CD14-positive monocyte (primary cell): Measurements from ENCODE around the gene QPCT. TPM values are rescaled to one million over a fixed set of nuclear protein-coding genes. Genes with fewer than 3 reads are reported as not detected.

Experiments
- DNase-seq, 3 donors: peaks; one replicate each; pipeline ENCODE4 v3.0.0-alpha.2; 2011 to 2022
- H2AFZ ChIP-seq: 2 replicates; pipeline ENCODE4 v1.6.0; 2012; ENCODE audit warnings: mild to moderate bottlenecking, low read depth, low read length, inconsistent platforms; ENCODE audit not compliant: insufficient read depth, poor library complexity, severe bottlenecking
- H3K27ac ChIP-seq, 2 donors: 1 replicate in 1 of 2; 2 replicates in 1 of 2; pipeline ENCODE4 v1.5.1; 2012 to 2013; ENCODE audit warnings: low read length in 2 of 2, control low read depth in 1 of 2, inconsistent platforms in 1 of 2, low read depth in 1 of 2, mild to moderate bottlenecking in 1 of 2
- H3K27me3 ChIP-seq, 2 donors: one replicate each; pipeline versions ENCODE4 v1.6.0 to v1.6.1; 2011 to 2013; ENCODE audit warnings: low read length in 2 of 2; ENCODE audit not compliant: control insufficient read depth in 2 of 2, insufficient read depth in 2 of 2
- H3K36me3 ChIP-seq, 2 donors: replicated peaks in 1 of 2; 1 replicate in 1 of 2; 2 replicates in 1 of 2; pipeline versions ENCODE4 v1.5.1 to v1.6.1; 2012 to 2013; ENCODE audit warnings: low read length in 2 of 2, control low read depth in 1 of 2, inconsistent platforms in 1 of 2, mild to moderate bottlenecking in 1 of 2; ENCODE audit not compliant: insufficient read depth in 2 of 2, control insufficient read depth in 1 of 2
- H3K4me1 ChIP-seq, 2 donors: 1 replicate in 1 of 2; 2 replicates in 1 of 2; pipeline versions ENCODE4 v1.5.1 to v1.6.1; 2012 to 2013; ENCODE audit warnings: low read length in 2 of 2, control low read depth in 1 of 2, inconsistent platforms in 1 of 2, mild to moderate bottlenecking in 1 of 2, moderate library complexity in 1 of 2; ENCODE audit not compliant: insufficient read depth in 2 of 2, control insufficient read depth in 1 of 2
- H3K4me2 ChIP-seq: replicated peaks from 2 replicates; pipeline ENCODE3; 2012; ENCODE audit warnings: low read length, moderate library complexity, mild to moderate bottlenecking; ENCODE audit not compliant: poor library complexity, severe bottlenecking; ENCODE audit errors: extremely low read depth
- H3K4me3 ChIP-seq, 3 experiments: fragments of 200-600 bp in 1 of 3; sonication (generic) in 1 of 3; replicated peaks in 1 of 3; 1 replicate in 2 of 3; 2 replicates in 1 of 3; pipeline ENCODE4 v1.5.1; 2011 to 2013; ENCODE audit warnings: low read length in 3 of 3, mild to moderate bottlenecking in 3 of 3, control low read depth in 2 of 3, low read depth in 2 of 3, inconsistent platforms in 1 of 3, moderate library complexity in 1 of 3
- H3K79me2 ChIP-seq: 2 replicates; pipeline ENCODE4 v1.6.0; 2012; ENCODE audit warnings: mild to moderate bottlenecking, control low read depth, inconsistent platforms, low read length, moderate library complexity; ENCODE audit not compliant: insufficient read depth
- H3K9ac ChIP-seq: 2 replicates; pipeline ENCODE4 v1.6.0; 2017; ENCODE audit warnings: low read length, mild to moderate bottlenecking; ENCODE audit not compliant: insufficient read depth, poor library complexity, severe bottlenecking
- H3K9me3 ChIP-seq, 2 donors: replicated peaks in 1 of 2; 1 replicate in 1 of 2; 2 replicates in 1 of 2; pipeline versions ENCODE4 v1.5.1 to v1.6.1; 2012 to 2013; ENCODE audit warnings: low read length in 2 of 2, control low read depth in 1 of 2; ENCODE audit not compliant: control insufficient read depth in 1 of 2, insufficient read depth in 1 of 2
- H4K20me1 ChIP-seq: 2 replicates; pipeline ENCODE4 v1.6.0; 2012; ENCODE audit warnings: mild to moderate bottlenecking, low read length, control low read depth, moderate library complexity; ENCODE audit not compliant: insufficient read depth
- H3K27ac Mint-ChIP-seq, 7 donors: one replicate each; pipeline ENCODE4 v1.8.0; 2020; ENCODE audit warnings: mild to moderate bottlenecking in 7 of 7, mixed read lengths in 7 of 7, moderate library complexity in 6 of 7, inconsistent platforms in 2 of 7
- H3K27me3 Mint-ChIP-seq, 3 donors: one replicate each; pipeline ENCODE4 v1.8.0; 2021 to 2022; ENCODE audit warnings: low read depth in 3 of 3, mild to moderate bottlenecking in 3 of 3, mixed read lengths in 3 of 3, moderate library complexity in 3 of 3, inconsistent platforms in 1 of 3
- H3K36me3 Mint-ChIP-seq, 2 donors: one replicate each; pipeline ENCODE4 v1.8.0; 2020; ENCODE audit warnings: mixed read lengths in 2 of 2, inconsistent platforms in 1 of 2, mild to moderate bottlenecking in 1 of 2
- H3K4me1 Mint-ChIP-seq: one replicate; pipeline ENCODE4 v1.8.0; 2020; ENCODE audit warnings: mild to moderate bottlenecking, mixed read lengths
- H3K4me3 Mint-ChIP-seq, 2 donors: one replicate each; pipeline ENCODE4 v1.8.0; 2020; ENCODE audit warnings: mild to moderate bottlenecking in 2 of 2, mixed read lengths in 2 of 2, moderate library complexity in 1 of 2
- H3K9me3 Mint-ChIP-seq, 7 donors: one replicate each; pipeline ENCODE4 v1.8.0; 2020 to 2022; ENCODE audit warnings: mixed read lengths in 7 of 7, mild to moderate bottlenecking in 6 of 7, moderate library complexity in 6 of 7, inconsistent platforms in 2 of 7
- WGBS: methylation state at CpG from one replicate; pipeline ENCODE4 v1.1.5; 2013; ENCODE audit warnings: missing lambda C conversion rate; ENCODE audit not compliant: insufficient coverage; 5-methylcytosine and 5-hydroxymethylcytosine counted together
- intact Hi-C, 2 donors: fragments of 100-400 bp; cut with micrococcal nuclease; formaldehyde crosslinking; loops; one replicate each; pipeline versions ENCODE4 v1.15.0 to v1.15.1; 2023
- polyA plus RNA-seq, 3 donors: library from polyadenylated mRNA; depleted of rRNA in 1 of 3; unstranded in 2 of 3; stranded (reverse) in 1 of 3; fragments of 300-500 nt in 2 of 3; fragments of >200 nt in 1 of 3; fragmentation: Illumina TruSeq in 2 of 3; gene quantifications; 1 replicate in 2 of 3; 2 replicates in 1 of 3; pipeline ENCODE4 v1.2.3, GENCODE V29; 2012 to 2021
- TF ChIP-seq, protein P1 (sequence below): fragments of 200-600 bp; IDR thresholded peaks from one replicate; pipeline ENCODE4 v1.8.0; 2022; ENCODE audit warnings: antibody characterized with exemption, mild to moderate bottlenecking

Gene QPCT
- polyA plus RNA-seq, 3 donors, result 54.7 to 302 (median 272) TPM

- Histone ChIP-seq H3K9me3 (no peaks in the 10 kb centered on the region), H3K36me3 (no peaks in the 10 kb centered on the region), H3K27me3 (no peaks in the 10 kb centered on the region), H3K79me2 (peaks cover 38% of the 10 kb centered on the region), H3K27ac (peak overlapping the region; percentile 82 to 84), H2AFZ (peak overlapping the region; percentile 90), H4K20me1 (peaks cover 4% of the 10 kb centered on the region), H3K4me3 (peak overlapping the region; percentile 43 to 88 (median 61)), H3K4me1 (peaks cover 43 to 60% of the 10 kb centered on the region in 2 donors), H3K4me2 (peak overlapping the region; percentile 92), H3K9ac (peak overlapping the region; percentile 86)
- Mint-ChIP-seq H3K27ac (peak overlapping the region in 6 of 7 donors; percentile 88 to 100 (median 94)), H3K9me3 (peaks cover 0 to 3% (median 0%) of the 10 kb centered on the region in 7 donors), H3K4me1 (peaks cover 50% of the 10 kb centered on the region), H3K36me3 (peaks cover 0 to 5% of the 10 kb centered on the region in 2 donors), H3K4me3 (peak overlapping the region; percentile 91 to 94), H3K27me3 (peaks cover 2 to 3% (median 2%) of the 10 kb centered on the region in 3 donors)
- peak in 2 of 3 donors; percentile 48 to 53 for DNase-seq
- 85% methylated on average over 5 of the region's 7 CpGs for WGBS
- intact Hi-C loops, result no loop called here
- TF ChIP-seq, protein P1, sequence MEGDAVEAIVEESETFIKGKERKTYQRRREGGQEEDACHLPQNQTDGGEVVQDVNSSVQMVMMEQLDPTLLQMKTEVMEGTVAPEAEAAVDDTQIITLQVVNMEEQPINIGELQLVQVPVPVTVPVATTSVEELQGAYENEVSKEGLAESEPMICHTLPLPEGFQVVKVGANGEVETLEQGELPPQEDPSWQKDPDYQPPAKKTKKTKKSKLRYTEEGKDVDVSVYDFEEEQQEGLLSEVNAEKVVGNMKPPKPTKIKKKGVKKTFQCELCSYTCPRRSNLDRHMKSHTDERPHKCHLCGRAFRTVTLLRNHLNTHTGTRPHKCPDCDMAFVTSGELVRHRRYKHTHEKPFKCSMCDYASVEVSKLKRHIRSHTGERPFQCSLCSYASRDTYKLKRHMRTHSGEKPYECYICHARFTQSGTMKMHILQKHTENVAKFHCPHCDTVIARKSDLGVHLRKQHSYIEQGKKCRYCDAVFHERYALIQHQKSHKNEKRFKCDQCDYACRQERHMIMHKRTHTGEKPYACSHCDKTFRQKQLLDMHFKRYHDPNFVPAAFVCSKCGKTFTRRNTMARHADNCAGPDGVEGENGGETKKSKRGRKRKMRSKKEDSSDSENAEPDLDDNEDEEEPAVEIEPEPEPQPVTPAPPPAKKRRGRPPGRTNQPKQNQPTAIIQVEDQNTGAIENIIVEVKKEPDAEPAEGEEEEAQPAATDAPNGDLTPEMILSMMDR, result peak; percentile 19
Measured at GRCh38 chr2:37343537-37344434, 644 bp upstream of the QPCT start.

GRCh38 chr2:37348155-37348554 lies 3.7 kb downstream of the QPCT start:
- Histone ChIP-seq H3K27ac (no peak overlapping the region), H3K36me3 (peaks cover 5 to 9% of the 10 kb centered on the region in 2 donors), H3K79me2 (peaks cover 77% of the 10 kb centered on the region), H3K27me3 (no peaks in the 10 kb centered on the region), H3K9ac (no peak overlapping the region), H3K4me3 (no peak overlapping the region), H4K20me1 (peaks cover 16% of the 10 kb centered on the region), H3K4me1 (peaks cover 66 to 76% of the 10 kb centered on the region in 2 donors), H3K9me3 (no peaks in the 10 kb centered on the region), H2AFZ (no peak overlapping the region), H3K4me2 (no peak overlapping the region)
- no peak overlapping the region for H3K4me3 Mint-ChIP-seq
- no CpG with 5 or more reads among the region's 5 CpGs for WGBS
- H3K36me3 Mint-ChIP-seq, result peaks cover 10 to 11% of the 10 kb centered on the region in 2 donors
- intact Hi-C loops, result loop anchor here in 1 of 2 donors (5.0 kb wide), 1 partner anchor 479 kb away; no protein-coding TSS in a partner anchor
- TF ChIP-seq, protein P1, result no peak
- DNase-seq, result no peak
- H3K27ac Mint-ChIP-seq, result no peak overlapping the region
- H3K27me3 Mint-ChIP-seq, result peaks cover 0 to 2% (median 2%) of the 10 kb centered on the region in 3 donors
- peaks cover 0 to 3% (median 0%) of the 10 kb centered on the region in 7 donors for H3K9me3 Mint-ChIP-seq
- peaks cover 67% of the 10 kb centered on the region for H3K4me1 Mint-ChIP-seq
